GM18505 (cell line): ENCODE results near the gene SH3TC2.

Experiments used
- ATAC-seq: cut with Tn5 transposase; IDR thresholded peaks from one replicate; pipeline ENCODE4 v1.9.1; 2021; ENCODE audit not compliant: unreplicated experiment
- POLR2A ChIP-seq: IDR thresholded peaks from 4 replicates; pipeline ENCODE4 v1.6.1; 2011; ENCODE audit warnings: borderline replicate concordance; ENCODE audit not compliant: insufficient read depth, insufficient read length; ENCODE audit errors: extremely low read depth

Gene SH3TC2

DNA sequence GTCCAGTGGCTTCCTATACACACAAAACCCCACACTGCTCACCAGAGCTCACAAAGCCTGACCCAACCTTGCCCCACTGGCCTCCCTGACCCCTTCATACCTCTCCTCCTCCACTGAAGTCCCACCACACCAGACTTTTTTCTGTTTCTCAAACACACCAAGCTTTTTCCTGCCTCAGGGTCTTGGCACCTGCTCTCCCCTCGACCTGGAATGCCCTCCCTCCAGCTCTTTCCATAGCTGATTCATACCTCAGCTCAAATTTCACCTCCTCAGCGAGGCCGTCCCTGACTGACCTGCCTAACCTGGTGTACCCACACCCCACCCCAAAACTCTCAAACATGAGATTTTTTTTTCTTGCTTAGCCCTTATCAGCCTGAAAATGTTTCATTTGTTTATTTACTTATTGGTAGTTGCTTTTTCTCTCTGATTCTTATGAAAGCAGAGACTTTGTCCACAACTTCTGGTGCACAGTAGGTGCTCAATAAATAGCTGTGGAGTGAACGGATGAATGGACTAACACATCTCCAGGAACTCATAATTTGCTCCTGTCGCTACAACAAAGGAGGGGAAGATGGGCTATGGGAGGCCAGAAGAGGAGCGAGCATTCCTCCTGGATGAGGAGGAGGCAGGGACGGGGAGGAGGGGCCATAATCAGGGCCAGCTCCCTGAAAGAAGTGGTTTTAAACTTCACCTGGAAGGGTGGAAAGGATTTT lies 84.3 kb downstream of the SH3TC2 start:
- no peak for TF ChIP-seq POLR2A
- no peak for ATAC-seq

DNA sequence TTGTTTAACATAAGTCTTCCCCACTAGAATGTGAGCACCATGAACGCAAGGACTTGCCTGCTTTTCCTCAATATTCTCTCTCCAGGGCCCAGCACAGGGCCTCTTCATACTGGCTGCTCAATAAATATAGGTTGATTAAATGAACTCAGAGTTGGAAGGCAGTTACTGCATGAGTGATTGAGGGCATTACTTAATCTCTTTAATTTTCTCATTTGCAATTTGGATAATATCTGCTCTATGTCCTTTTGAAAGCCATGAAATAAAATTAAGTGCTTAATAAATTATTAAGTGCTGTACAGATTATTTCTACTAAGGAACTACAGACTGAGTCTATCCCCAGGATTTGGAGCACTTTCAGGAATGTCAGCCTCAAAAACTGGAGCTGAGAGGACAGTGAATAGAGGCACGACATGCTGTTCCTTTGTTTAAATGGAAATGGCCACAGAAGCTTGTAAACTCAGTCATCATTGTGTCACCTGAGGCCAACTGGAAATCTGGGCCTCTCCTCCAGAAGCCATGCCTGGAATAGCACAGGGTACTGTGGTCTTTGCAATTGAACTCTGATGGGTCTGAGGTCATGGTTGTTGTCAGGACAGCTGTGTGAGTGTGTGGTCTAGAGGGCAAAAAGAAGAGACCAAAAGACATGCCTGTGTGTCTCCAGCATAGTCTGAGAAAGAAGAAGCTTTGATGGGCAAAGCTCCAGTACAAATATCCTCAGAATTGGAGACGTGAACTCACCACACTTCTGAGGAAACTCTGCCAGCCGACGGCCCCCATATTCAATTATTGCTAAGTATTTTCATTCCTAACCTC lies 86.1 kb downstream of the SH3TC2 start:
- no peak for TF ChIP-seq POLR2A
- no peak for ATAC-seq

DNA sequence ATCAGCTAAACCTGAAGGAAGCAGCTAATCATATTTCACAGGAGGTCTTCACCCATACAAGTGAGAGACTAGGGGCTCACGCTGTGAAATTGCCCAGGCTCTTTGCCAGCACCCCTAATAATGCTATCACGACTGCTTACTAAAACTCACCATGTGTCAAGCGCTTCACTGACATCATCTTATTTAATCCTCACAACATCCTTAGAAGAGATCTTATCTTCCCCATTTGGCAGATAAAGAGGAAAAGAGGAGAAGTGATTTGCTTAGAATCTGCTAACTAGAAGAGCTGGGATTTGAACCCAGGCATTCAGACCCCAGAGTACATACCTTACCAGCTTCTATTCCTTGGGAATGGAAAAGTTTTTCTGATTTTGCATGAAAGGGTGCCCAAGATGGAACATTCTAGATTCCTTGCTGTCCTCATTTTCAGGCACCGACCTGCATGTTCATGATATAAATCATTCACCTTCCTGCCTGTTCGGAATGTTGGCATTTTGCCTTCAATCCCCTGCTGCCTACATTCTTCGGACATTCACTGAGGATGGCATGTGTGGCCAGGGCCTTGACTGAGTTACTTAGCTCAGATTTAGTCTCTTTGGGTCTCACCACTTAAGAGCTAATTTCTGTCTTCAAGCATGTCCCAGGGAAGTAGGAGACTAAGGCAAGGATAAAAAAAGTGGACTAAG lies 88.1 kb downstream of the SH3TC2 start:
- no peak for TF ChIP-seq POLR2A
- ATAC-seq: no peak

DNA sequence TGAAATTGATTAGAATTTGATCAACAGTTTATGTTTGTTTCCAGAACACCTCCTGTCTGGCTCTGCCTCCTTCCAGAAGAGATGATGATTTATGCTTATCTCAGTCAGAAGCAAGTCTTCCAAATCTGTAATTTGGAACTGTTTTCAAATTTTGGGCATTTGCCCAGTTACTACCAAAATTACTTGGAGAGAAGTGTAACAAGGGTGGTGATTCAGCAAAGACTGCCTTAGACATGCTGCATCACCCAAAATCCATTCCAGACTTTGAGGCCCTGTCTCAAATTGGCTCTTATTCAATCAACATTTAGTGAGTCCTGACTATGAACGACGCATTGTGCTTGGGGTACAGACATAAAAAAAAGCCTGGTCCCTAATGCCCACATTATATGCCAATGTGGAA lies 89.4 kb downstream of the SH3TC2 start:
- ATAC-seq: no peak
- TF ChIP-seq POLR2A: no peak

DNA sequence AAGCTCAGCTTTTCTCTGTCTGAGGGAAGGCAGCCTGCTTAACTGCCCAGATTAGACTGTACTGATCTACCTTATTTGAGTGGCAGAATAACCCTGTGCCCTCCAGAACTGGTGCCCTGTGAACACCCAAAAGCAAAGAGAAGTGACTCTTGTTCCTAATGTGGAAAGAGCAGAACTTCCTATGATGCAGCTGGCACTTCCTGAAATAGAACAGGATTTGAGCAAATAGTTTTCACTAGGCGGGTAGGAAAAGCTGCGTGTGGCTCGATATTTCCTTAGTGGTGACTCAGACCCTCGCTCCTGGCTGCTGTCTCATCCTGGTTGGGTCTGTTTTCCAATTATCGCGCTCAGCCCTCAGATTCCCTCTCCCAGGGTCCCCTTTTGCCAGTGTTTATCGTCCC lies 89.9 kb downstream of the SH3TC2 start:
- no peak for TF ChIP-seq POLR2A
- no peak for ATAC-seq

DNA sequence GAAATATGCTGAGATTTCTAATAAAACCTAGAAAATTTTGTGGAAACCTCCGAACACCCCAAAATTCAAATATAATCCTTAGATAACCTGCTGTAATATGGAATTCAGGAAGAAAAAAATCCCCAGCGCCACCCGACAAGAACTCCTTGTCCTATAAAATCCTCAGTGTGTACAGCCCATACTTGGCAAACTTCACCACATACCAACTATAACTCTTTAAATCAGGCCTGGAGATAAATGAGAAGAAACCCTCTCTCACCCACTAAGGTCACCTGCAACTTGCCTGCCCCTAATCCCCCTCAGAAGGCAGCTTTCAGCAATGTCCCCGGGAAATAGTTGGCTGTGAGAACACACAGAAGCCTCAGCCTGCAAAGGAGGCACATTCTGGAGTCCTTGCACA lies 90.5 kb downstream of the SH3TC2 start:
- ATAC-seq: no peak
- TF ChIP-seq POLR2A: no peak

DNA sequence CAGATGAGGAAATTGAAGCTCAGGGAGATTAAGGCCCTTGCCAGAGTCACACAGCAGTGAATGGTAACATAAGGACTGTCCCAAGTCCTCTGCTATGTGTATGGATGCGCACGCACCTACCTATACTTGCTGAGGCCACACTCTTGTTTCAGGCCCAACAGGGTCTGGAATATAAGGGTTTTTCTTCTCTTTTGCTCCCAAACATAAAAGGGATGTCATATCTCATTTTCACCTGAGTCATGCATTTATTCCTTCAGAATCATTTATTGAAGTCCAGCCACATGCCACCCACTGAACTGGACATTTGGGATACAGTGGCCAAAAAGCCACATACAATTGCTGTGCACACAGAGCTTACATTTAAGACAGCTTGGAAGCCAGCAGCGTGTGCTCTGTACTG lies 92.0 kb downstream of the SH3TC2 start:
- TF ChIP-seq POLR2A: no peak

DNA sequence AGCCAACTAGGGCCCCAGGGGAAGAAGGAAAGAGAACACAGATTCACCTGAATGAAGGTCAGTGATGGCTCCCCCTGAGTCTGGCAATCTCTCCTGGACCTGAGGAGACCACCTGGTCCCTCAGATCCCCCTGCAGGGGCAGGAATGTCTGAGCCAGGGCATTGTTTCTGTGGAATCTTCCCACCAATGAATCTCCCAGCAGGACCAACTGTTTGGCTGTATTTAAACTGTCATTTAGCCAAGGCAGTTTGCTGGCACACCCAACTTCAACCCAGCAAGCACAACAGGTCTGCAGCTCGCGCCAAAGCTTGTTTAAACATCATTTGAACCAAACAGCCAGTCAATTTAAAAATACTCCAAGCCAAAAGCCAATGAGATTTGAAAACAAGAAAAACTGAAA lies 92.6 kb downstream of the SH3TC2 start:
- no peak for ATAC-seq

More for the DNA sequence above, 92.0 kb downstream of the SH3TC2 start:
- no peak for ATAC-seq

DNA sequence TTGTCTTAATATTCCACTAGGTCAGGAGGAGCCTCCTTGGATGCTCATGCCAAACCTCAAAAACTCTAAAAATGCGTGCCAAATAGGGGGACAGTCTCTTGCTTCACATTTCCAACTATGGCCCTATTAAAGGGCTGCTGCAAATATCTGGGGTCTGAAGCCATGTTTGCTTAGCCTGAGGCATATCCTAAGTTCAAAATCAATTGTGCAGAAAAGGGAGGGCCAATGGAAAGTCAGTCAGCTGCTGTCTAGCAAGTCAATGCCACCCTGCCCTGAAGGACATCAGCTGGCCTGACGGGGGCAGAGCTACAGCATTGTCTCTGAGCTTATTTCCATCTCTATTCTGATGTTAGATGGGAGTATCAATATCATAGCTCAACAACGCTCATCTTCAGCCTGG lies 93.6 kb downstream of the SH3TC2 start:
- no peak for TF ChIP-seq POLR2A
- no peak for ATAC-seq

More for the DNA sequence above, 92.6 kb downstream of the SH3TC2 start:
- TF ChIP-seq POLR2A: no peak

DNA sequence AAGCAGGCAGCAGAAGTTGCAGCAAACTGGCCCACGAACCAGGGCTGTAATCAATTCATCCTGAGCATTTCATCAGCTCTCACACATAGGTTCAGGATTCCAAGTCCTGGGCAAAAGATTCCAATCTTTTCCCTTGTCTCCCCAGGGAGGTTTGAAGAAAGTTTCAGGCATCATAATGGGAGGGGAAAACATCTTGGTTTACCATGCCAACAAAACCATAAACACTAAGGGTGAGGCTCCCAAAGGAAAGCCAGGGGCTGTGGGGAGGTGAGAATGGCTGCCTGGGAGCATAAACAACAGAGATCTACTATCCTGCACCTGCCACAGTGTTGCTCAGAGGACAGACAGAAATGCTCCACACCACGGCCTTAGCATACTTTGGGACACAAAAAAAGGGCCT lies 94.6 kb downstream of the SH3TC2 start:
- TF ChIP-seq POLR2A: no peak

DNA sequence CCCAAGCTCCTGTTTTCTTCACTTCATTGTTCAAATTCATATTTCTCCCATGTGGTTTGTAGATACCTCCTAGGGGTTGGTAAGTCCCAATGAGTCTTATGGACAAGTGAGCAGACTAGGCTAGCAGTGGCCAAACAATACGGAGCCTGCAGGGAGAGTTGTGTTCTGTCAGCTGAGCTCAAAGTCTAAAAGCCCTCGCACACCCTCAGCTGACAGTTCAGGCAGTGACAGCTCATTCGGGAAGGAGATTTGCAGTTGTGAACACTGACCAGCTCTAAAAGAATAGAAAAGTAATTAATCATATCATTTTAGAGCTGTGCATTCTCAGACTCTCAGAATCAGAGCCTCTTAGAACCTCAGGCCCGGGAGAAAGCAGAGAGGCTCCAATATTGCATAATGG lies 95.1 kb downstream of the SH3TC2 start:
- no peak for ATAC-seq
- no peak for TF ChIP-seq POLR2A

More for the DNA sequence above, 94.6 kb downstream of the SH3TC2 start:
- no peak for ATAC-seq

DNA sequence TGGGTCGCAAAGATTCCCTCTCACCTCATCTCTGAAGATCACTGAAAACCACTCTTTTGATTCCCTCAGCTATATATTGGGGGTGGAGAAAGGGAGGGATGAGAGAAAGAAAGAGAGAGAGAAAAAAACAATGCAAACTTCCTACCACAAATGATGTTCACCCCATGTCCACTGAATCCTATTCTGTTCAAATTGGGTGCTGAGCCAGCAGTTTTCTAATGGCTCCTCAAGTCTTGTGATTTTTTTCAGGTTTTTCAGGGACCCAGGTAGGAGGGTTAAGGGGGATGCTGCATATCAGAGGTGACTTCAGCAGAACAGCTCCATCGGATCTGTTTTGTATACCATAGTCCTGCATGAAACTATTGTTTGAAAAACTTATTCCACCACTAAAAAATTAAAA lies 95.9 kb downstream of the SH3TC2 start:
- no peak for TF ChIP-seq POLR2A
- ATAC-seq: no peak

DNA sequence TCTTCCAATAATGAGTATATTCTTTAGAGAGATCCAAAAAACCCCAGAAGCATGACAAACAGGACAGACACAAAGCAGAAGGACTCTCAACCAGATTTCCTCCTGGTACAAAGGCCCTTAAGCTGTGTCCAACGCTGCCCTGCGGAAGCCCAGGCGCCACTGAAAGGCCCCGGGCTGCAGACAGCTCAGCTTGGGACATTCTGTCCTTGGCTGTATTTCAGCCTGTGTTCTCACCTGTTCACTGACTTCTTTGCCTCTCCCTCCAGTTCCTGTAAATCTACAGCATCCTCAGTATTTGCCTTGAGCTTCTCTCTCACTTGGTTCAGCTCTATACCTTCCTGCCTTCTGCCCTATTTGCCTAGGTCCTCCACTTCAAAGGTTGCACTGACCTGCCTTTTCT lies 96.5 kb downstream of the SH3TC2 start:
- ATAC-seq: no peak
- TF ChIP-seq POLR2A: no peak
